GM23338 (cell line): ENCODE results near the gene DCP2. TPM values are rescaled to one million over a fixed set of nuclear protein-coding genes. Genes with fewer than 3 reads are reported as not detected.

Source experiments
- ATAC-seq: fragments of 200-7000 bp; cut with Tn5 transposase; 3 replicates; pipeline ENCODE4 v1.9.1; 2020
- DNase-seq: peaks from one replicate; pipeline ENCODE4 v3.0.0-alpha.2; 2015; ENCODE audit warnings: low spot score
- H2AFZ ChIP-seq: fragments of 200-600 bp; sonication (generic); 2 replicates; pipeline ENCODE4 v1.8.0; 2016; ENCODE audit warnings: antibody characterized with exemption, mild to moderate bottlenecking, moderate library complexity
- H3F3A ChIP-seq: fragments of 200-600 bp; sonication (generic); replicated peaks from 2 replicates; pipeline ENCODE4 v1.8.0; 2017; ENCODE audit warnings: antibody characterized with exemption, mixed run types, low read depth
- H3K27ac ChIP-seq: fragments of 200-600 bp; sonication (generic); 2 replicates; pipeline ENCODE4 v1.6.1; 2016; ENCODE audit warnings: low read depth
- H3K27me3 ChIP-seq: fragments of 200-600 bp; sonication (generic); 2 replicates; pipeline ENCODE4 v1.8.0; 2016; ENCODE audit warnings: mild to moderate bottlenecking, mixed run types, moderate library complexity; ENCODE audit not compliant: insufficient read depth
- H3K36me3 ChIP-seq: fragments of 200-600 bp; sonication (generic); 2 replicates; pipeline ENCODE4 v1.8.0; 2016; ENCODE audit warnings: mild to moderate bottlenecking; ENCODE audit not compliant: insufficient read depth
- H3K4me1 ChIP-seq: fragments of 200-600 bp; sonication (generic); 2 replicates; pipeline ENCODE4 v1.8.0; 2016; ENCODE audit warnings: mild to moderate bottlenecking, moderate library complexity; ENCODE audit not compliant: insufficient read depth
- H3K4me2 ChIP-seq: fragments of 200-600 bp; sonication (generic); 2 replicates; pipeline ENCODE4 v1.7.1; 2017; ENCODE audit warnings: mixed run types
- H3K4me3 ChIP-seq: fragments of 200-600 bp; sonication (generic); 2 replicates; pipeline ENCODE4 v1.6.1; 2016; ENCODE audit warnings: mixed run types
- H3K79me2 ChIP-seq: fragments of 200-600 bp; sonication (generic); replicated peaks from 2 replicates; pipeline ENCODE4 v1.8.0; 2017; ENCODE audit warnings: mild to moderate bottlenecking; ENCODE audit not compliant: insufficient read depth
- H3K9me2 ChIP-seq: fragments of 200-600 bp; sonication (generic); 2 replicates; pipeline ENCODE4 v1.8.0; 2017; ENCODE audit not compliant: insufficient read depth
- H4K20me1 ChIP-seq: fragments of 200-600 bp; sonication (generic); replicated peaks from 2 replicates; pipeline ENCODE4 v1.8.0; 2017; ENCODE audit warnings: mild to moderate bottlenecking; ENCODE audit not compliant: insufficient read depth
- H3K27ac Mint-ChIP-seq: 2 replicates; pipeline ENCODE4 v1.8.0; 2020; ENCODE audit warnings: inconsistent platforms, mild to moderate bottlenecking, moderate library complexity, mixed read lengths
- H3K27me3 Mint-ChIP-seq: 3 replicates; pipeline ENCODE4 v1.8.0; 2022; ENCODE audit warnings: low read depth, mild to moderate bottlenecking, moderate library complexity, mixed read lengths, inconsistent platforms; ENCODE audit not compliant: insufficient read depth, poor library complexity
- H3K36me3 Mint-ChIP-seq: 3 replicates; pipeline ENCODE4 v1.8.0; 2021; ENCODE audit warnings: low read depth, mild to moderate bottlenecking, inconsistent platforms, moderate library complexity, mixed read lengths
- H3K4me1 Mint-ChIP-seq: 3 replicates; pipeline ENCODE4 v1.8.0; 2020; ENCODE audit warnings: mild to moderate bottlenecking, inconsistent platforms, mixed read lengths
- H3K4me3 Mint-ChIP-seq: 3 replicates; pipeline ENCODE4 v1.8.0; 2021; ENCODE audit warnings: moderate library complexity, mild to moderate bottlenecking, inconsistent platforms, mixed read lengths
- H3K9me3 Mint-ChIP-seq: 3 replicates; pipeline ENCODE4 v1.8.0; 2020; ENCODE audit warnings: moderate library complexity, mild to moderate bottlenecking, inconsistent platforms, mixed read lengths
- EZH2 ChIP-seq: fragments of 200-600 bp; sonication (generic); IDR thresholded peaks from one replicate; pipeline ENCODE4 v1.8.0; 2017; ENCODE audit warnings: antibody characterized with exemption, mild to moderate bottlenecking, low read depth; ENCODE audit not compliant: unreplicated experiment
- EZH2phosphoT487 ChIP-seq: fragments of 200-600 bp; sonication (generic); IDR thresholded peaks from one replicate; pipeline ENCODE4 v1.8.1; 2018; ENCODE audit warnings: antibody characterized with exemption; ENCODE audit not compliant: unreplicated experiment
- JUNB ChIP-seq: IDR thresholded peaks from one replicate; pipeline ENCODE4 v1.6.1; 2016; ENCODE audit warnings: antibody characterized with exemption; ENCODE audit not compliant: unreplicated experiment
- POLR2AphosphoS5 ChIP-seq: IDR thresholded peaks from 2 replicates; pipeline ENCODE4 v1.6.1; 2016; ENCODE audit warnings: antibody characterized with exemption, low read depth
- ZNF331 ChIP-seq: fragments of 250-450 bp; sonication (Bioruptor Pico); IDR thresholded peaks from 2 replicates; pipeline ENCODE4 v1.5.0; 2020; ENCODE audit warnings: low read depth, mild to moderate bottlenecking, moderate library complexity
- polyA plus RNA-seq: library from polyadenylated mRNA; unstranded; fragments of >200 nt; fragmentation: Nextera tagmentation; extraction: Ambion mirVana; gene quantifications from 2 replicates; pipeline ENCODE4 v1.2.1, GENCODE V29; 2016
- total RNA-seq: library from RNA; depleted of rRNA; stranded (reverse); fragments of >200 nt; shearing (Covaris generic); gene quantifications from 2 replicates; pipeline ENCODE4 v1.2.3, GENCODE V29; 2014
- TF ChIP-seq, protein P1 (sequence below): fragments of 250-450 bp; sonication (Bioruptor Pico); IDR thresholded peaks from 2 replicates; pipeline ENCODE4 v1.5.0; 2020; ENCODE audit warnings: mild to moderate bottlenecking, moderate library complexity
- TF ChIP-seq, protein P2 (sequence below): IDR thresholded peaks from 2 replicates; pipeline ENCODE4 v1.6.1; 2016; ENCODE audit warnings: antibody characterized with exemption

DCP2 gene
- total and polyA plus RNA-seq, 2 experiments from 2014 or later: 96.6 to 165 TPM

DNA sequence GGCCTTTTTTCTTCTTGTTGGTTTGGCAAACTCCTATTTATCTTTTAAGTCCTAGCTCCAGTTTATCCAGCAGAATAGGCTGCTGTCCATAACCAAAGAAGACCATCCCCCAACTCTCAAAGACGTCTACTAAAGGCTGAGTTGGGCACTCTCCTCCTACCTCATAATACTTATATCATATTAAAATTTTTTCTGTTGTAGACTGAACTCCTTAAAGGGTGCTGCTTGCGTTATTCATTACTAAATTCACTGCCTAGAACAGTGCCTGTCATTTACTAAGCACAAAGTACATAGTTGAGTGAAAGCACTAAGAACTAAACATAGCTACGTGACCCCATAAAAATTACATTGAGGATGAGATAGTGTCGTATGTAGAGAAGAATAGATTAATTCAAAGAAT lies 21.7 kb downstream of the DCP2 start (continued):
- no peak for TF ChIP-seq ZNF331 (CRISPR knock-in tag)
- TF ChIP-seq, protein P1, sequence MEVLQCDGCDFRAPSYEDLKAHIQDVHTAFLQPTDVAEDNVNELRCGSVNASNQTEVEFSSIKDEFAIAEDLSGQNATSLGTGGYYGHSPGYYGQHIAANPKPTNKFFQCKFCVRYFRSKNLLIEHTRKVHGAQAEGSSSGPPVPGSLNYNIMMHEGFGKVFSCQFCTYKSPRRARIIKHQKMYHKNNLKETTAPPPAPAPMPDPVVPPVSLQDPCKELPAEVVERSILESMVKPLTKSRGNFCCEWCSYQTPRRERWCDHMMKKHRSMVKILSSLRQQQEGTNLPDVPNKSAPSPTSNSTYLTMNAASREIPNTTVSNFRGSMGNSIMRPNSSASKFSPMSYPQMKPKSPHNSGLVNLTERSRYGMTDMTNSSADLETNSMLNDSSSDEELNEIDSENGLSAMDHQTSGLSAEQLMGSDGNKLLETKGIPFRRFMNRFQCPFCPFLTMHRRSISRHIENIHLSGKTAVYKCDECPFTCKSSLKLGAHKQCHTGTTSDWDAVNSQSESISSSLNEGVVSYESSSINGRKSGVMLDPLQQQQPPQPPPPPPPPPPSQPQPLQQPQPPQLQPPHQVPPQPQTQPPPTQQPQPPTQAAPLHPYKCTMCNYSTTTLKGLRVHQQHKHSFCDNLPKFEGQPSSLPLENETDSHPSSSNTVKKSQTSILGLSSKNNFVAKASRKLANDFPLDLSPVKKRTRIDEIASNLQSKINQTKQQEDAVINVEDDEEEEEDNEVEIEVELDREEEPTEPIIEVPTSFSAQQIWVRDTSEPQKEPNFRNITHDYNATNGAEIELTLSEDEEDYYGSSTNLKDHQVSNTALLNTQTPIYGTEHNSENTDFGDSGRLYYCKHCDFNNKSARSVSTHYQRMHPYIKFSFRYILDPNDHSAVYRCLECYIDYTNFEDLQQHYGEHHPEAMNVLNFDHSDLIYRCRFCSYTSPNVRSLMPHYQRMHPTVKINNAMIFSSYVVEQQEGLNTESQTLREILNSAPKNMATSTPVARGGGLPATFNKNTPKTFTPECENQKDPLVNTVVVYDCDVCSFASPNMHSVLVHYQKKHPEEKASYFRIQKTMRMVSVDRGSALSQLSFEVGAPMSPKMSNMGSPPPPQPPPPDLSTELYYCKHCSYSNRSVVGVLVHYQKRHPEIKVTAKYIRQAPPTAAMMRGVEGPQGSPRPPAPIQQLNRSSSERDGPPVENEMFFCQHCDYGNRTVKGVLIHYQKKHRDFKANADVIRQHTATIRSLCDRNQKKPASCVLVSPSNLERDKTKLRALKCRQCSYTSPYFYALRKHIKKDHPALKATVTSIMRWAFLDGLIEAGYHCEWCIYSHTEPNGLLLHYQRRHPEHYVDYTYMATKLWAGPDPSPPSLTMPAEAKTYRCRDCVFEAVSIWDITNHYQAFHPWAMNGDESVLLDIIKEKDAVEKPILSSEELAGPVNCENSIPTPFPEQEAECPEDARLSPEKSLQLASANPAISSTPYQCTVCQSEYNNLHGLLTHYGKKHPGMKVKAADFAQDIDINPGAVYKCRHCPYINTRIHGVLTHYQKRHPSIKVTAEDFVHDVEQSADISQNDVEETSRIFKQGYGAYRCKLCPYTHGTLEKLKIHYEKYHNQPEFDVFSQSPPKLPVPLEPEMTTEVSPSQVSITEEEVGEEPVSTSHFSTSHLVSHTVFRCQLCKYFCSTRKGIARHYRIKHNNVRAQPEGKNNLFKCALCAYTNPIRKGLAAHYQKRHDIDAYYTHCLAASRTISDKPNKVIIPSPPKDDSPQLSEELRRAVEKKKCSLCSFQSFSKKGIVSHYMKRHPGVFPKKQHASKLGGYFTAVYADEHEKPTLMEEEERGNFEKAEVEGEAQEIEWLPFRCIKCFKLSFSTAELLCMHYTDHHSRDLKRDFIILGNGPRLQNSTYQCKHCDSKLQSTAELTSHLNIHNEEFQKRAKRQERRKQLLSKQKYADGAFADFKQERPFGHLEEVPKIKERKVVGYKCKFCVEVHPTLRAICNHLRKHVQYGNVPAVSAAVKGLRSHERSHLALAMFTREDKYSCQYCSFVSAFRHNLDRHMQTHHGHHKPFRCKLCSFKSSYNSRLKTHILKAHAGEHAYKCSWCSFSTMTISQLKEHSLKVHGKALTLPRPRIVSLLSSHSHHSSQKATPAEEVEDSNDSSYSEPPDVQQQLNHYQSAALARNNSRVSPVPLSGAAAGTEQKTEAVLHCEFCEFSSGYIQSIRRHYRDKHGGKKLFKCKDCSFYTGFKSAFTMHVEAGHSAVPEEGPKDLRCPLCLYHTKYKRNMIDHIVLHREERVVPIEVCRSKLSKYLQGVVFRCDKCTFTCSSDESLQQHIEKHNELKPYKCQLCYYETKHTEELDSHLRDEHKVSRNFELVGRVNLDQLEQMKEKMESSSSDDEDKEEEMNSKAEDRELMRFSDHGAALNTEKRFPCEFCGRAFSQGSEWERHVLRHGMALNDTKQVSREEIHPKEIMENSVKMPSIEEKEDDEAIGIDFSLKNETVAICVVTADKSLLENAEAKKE (CRISPR knock-in tag): no peak

DNA sequence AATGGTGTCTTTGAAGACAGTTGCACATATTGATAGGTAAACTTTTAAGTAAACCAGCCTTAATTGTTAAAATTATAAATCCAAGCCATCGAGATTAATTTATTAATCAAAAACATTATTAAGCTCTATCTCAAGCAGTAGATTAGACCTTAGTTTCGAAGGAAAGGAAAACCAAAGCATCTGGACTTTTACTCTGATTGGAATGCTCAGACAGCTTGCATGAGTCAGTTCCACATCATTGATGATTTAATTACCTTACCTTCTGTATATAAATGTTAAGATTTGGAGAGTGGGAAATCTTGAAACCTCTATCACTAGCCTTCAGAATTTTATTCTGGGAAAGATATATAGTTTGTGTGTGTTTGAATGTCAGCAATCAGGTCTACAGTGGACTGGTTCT lies 23.9 kb downstream of the DCP2 start:
- Histone ChIP-seq H3K4me1 (peaks cover 4% of the 10 kb centered on the region), H3K36me3 (peaks cover 41% of the 10 kb centered on the region; the same call in 1 of the 2 replicates), H3K4me3 (no peak overlapping the region), H2AFZ (no peak overlapping the region), H3K4me2 (no peak overlapping the region), H3K79me2 (peaks cover 41% of the 10 kb centered on the region), H3K27me3 (no peaks in the 10 kb centered on the region), H3K27ac (no peak overlapping the region), H4K20me1 (peaks cover 7% of the 10 kb centered on the region; the same call in 1 of the 2 replicates), H3F3A (no peaks in the 10 kb centered on the region), H3K9me2 (no peaks in the 10 kb centered on the region)
- peaks cover 4% of the 10 kb centered on the region for H3K27me3 Mint-ChIP-seq
- H3K36me3 Mint-ChIP-seq: peaks cover 61% of the 10 kb centered on the region
- DNase-seq (no peak), ATAC-seq (no peak)
- peaks cover 14% of the 10 kb centered on the region for H3K4me1 Mint-ChIP-seq
- no peak overlapping the region for H3K4me3 Mint-ChIP-seq
- H3K27ac Mint-ChIP-seq: no peak overlapping the region
- H3K9me3 Mint-ChIP-seq: no peaks in the 10 kb centered on the region
- TF ChIP-seq POLR2AphosphoS5 (no peak), EZH2 (no peak), EZH2phosphoT487 (no peak), JUNB (no peak)
- TF ChIP-seq, protein P1 (CRISPR knock-in tag): no peak
- TF ChIP-seq, protein P2, sequence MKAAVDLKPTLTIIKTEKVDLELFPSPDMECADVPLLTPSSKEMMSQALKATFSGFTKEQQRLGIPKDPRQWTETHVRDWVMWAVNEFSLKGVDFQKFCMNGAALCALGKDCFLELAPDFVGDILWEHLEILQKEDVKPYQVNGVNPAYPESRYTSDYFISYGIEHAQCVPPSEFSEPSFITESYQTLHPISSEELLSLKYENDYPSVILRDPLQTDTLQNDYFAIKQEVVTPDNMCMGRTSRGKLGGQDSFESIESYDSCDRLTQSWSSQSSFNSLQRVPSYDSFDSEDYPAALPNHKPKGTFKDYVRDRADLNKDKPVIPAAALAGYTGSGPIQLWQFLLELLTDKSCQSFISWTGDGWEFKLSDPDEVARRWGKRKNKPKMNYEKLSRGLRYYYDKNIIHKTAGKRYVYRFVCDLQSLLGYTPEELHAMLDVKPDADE: no peak
